Transverse colon (tissue), 4 donors: ENCODE results near the gene LIPK.

Experiments
- POLR2A ChIP-seq: fragments of 450-650 bp; IDR thresholded peaks from one replicate; pipeline ENCODE4 v1.6.1; 2016; ENCODE audit warnings: antibody characterized with exemption, mild to moderate bottlenecking, moderate library complexity
- POLR2AphosphoS5 ChIP-seq, 3 donors: sonication (generic); formaldehyde crosslinking; IDR thresholded peaks; one replicate each; pipeline ENCODE4 v1.6.1; 2016; ENCODE audit warnings: antibody characterized with exemption in 3 of 3
- TF ChIP-seq, protein P1 (sequence below), 5 experiments: fragments of 200-600 bp in 3 of 5; fragments of 450-650 bp in 2 of 5; sonication (generic) in 3 of 5; IDR thresholded peaks; 1 replicate in 2 of 5; 2 replicates in 3 of 5; pipeline ENCODE4 v1.5.1; 2016 to 2017; ENCODE audit warnings: antibody characterized with exemption in 5 of 5, inconsistent platforms in 3 of 5, mild to moderate bottlenecking in 2 of 5, moderate library complexity in 1 of 5

DNA sequence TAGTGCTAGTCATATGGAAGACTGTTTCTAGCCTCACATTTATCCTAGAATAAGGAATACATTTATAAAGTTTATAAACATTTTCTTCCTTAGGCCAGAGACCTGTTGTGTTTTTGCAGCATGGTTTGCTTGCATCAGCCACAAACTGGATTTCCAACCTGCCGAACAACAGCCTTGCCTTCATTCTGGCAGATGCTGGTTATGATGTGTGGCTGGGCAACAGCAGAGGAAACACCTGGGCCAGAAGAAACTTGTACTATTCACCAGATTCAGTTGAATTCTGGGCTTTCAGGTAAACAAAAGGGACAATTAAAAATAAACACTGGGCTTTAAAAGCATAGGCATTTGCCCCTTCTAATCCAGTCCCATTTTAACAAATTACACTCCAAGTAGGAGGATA lies 37.6 kb upstream of the LIPK start:
- TF ChIP-seq, protein P1, sequence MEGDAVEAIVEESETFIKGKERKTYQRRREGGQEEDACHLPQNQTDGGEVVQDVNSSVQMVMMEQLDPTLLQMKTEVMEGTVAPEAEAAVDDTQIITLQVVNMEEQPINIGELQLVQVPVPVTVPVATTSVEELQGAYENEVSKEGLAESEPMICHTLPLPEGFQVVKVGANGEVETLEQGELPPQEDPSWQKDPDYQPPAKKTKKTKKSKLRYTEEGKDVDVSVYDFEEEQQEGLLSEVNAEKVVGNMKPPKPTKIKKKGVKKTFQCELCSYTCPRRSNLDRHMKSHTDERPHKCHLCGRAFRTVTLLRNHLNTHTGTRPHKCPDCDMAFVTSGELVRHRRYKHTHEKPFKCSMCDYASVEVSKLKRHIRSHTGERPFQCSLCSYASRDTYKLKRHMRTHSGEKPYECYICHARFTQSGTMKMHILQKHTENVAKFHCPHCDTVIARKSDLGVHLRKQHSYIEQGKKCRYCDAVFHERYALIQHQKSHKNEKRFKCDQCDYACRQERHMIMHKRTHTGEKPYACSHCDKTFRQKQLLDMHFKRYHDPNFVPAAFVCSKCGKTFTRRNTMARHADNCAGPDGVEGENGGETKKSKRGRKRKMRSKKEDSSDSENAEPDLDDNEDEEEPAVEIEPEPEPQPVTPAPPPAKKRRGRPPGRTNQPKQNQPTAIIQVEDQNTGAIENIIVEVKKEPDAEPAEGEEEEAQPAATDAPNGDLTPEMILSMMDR (IDR thresholded peaks at IDR 0.05), result no peak
- TF ChIP-seq POLR2A (no peak), POLR2AphosphoS5 (IDR thresholded peaks at IDR 0.05) (no peak)
